HG03280 (cell line): ENCODE data around the gene TTC12.

Source experiments
- ATAC-seq: cut with Tn5 transposase; IDR thresholded peaks from one replicate; pipeline ENCODE4 v1.9.1; 2021; ENCODE audit warnings: mild to moderate bottlenecking, moderate library complexity; ENCODE audit not compliant: unreplicated experiment

TTC12 gene

GRCh38 chr11:113400631-113401230 lies 86.3 kb downstream of the TTC12 start:
- ATAC-seq, result no peak

GRCh38 chr11:113401718-113402117 lies 87.3 kb downstream of the TTC12 start:
- ATAC-seq, result no peak

- no peak for ATAC-seq
Observed at GRCh38 chr11:113404859-113405430, 90.6 kb downstream of the TTC12 start.

- no peak for ATAC-seq
Observed at GRCh38 chr11:113405724-113406478, 91.5 kb downstream of the TTC12 start.

GRCh38 chr11:113407163-113407562 lies 92.8 kb downstream of the TTC12 start:
- ATAC-seq, result no peak

GRCh38 chr11:113408206-113408605 lies 93.8 kb downstream of the TTC12 start:
- no peak for ATAC-seq

- no peak for ATAC-seq
Observed at GRCh38 chr11:113408887-113409286, 94.5 kb downstream of the TTC12 start.

GRCh38 chr11:113409526-113409925 lies 95.1 kb downstream of the TTC12 start:
- ATAC-seq, result no peak

GRCh38 chr11:113410414-113411135 lies 96.2 kb downstream of the TTC12 start:
- no peak for ATAC-seq

- no peak for ATAC-seq
Observed at GRCh38 chr11:113411536-113411935, 97.2 kb downstream of the TTC12 start.

GRCh38 chr11:113412675-113413074 lies 98.3 kb downstream of the TTC12 start:
- no peak for ATAC-seq

- ATAC-seq, result no peak
Observed at GRCh38 chr11:113415343-113415742, 101.0 kb downstream of the TTC12 start.
